Measurements from ENCODE around the gene HEG1.

HEG1 gene

GRCh38 chr3:124920718-124921117, 135.1 kb downstream of the HEG1 start:
- Histone ChIP-seq H4K20me1 (ENCODE audit: low read depth, low read length) (no peaks in the 10 kb centered on the region), H3K9me3 (ENCODE audit: insufficient read depth, low read length) (no peaks in the 10 kb centered on the region), H3F3A (ENCODE audit: insufficient read depth) (no peaks in the 10 kb centered on the region), H3K36me3 (ENCODE audit: low read length) (no peaks in the 10 kb centered on the region), H3K79me2 (ENCODE audit: insufficient read depth, low read length) (no peaks in the 10 kb centered on the region), H3K4me2 (ENCODE audit: low read depth, low read length, poor library complexity, severe bottlenecking) (no peak overlapping the region), H3K27ac (ENCODE audit: low read depth, low read length) (no peak overlapping the region), H2AFZ (ENCODE audit: low read depth, low read length, severe bottlenecking) (no peak overlapping the region), H3K4me3 (ENCODE audit: insufficient read depth, low read length, poor library complexity, severe bottlenecking) (no peak overlapping the region), H3K27me3 (ENCODE audit: low read length) (no peaks in the 10 kb centered on the region), H3K9me2 (replicated peaks; ENCODE audit: insufficient read depth, low read length) (no peaks in the 10 kb centered on the region), H3K9ac (ENCODE audit: low read length) (no peak overlapping the region)
- TF ChIP-seq EZH2phosphoT487 (conservative IDR thresholded peaks at IDR 0.05; ENCODE audit: low read length): no peak
- TF ChIP-seq CTCF (IDR thresholded peaks at IDR 0.05; ENCODE audit: insufficient read depth, low read length, poor library complexity, severe bottlenecking): no peak

- no peak for TF ChIP-seq CTCF (IDR thresholded peaks at IDR 0.05; ENCODE audit: insufficient read depth, low read length, poor library complexity, severe bottlenecking)
- no peak for TF ChIP-seq EZH2phosphoT487 (conservative IDR thresholded peaks at IDR 0.05; ENCODE audit: low read length)
- Histone ChIP-seq H4K20me1 (ENCODE audit: low read depth, low read length) (no peaks in the 10 kb centered on the region), H3K9me2 (replicated peaks; ENCODE audit: insufficient read depth, low read length) (no peaks in the 10 kb centered on the region), H3K27me3 (ENCODE audit: low read length) (no peaks in the 10 kb centered on the region), H3K79me2 (ENCODE audit: insufficient read depth, low read length) (no peaks in the 10 kb centered on the region), H3K9me3 (ENCODE audit: insufficient read depth, low read length) (no peaks in the 10 kb centered on the region), H3K27ac (ENCODE audit: low read depth, low read length) (no peak overlapping the region), H2AFZ (ENCODE audit: low read depth, low read length, severe bottlenecking) (no peak overlapping the region), H3F3A (ENCODE audit: insufficient read depth) (no peaks in the 10 kb centered on the region), H3K4me3 (ENCODE audit: insufficient read depth, low read length, poor library complexity, severe bottlenecking) (no peak overlapping the region), H3K4me2 (ENCODE audit: low read depth, low read length, poor library complexity, severe bottlenecking) (no peak overlapping the region), H3K9ac (ENCODE audit: low read length) (no peak overlapping the region), H3K36me3 (ENCODE audit: low read length) (no peaks in the 10 kb centered on the region)
Observed at GRCh38 chr3:124919756-124920155, 136.0 kb downstream of the HEG1 start.

- TF ChIP-seq EZH2phosphoT487 (conservative IDR thresholded peaks at IDR 0.05; ENCODE audit: low read length): no peak
- TF ChIP-seq CTCF (IDR thresholded peaks at IDR 0.05; ENCODE audit: insufficient read depth, low read length, poor library complexity, severe bottlenecking): no peak
- Histone ChIP-seq H3K36me3 (ENCODE audit: low read length) (no peaks in the 10 kb centered on the region), H3K9ac (ENCODE audit: low read length) (no peak overlapping the region), H3K9me3 (ENCODE audit: insufficient read depth, low read length) (no peaks in the 10 kb centered on the region), H3K79me2 (ENCODE audit: insufficient read depth, low read length) (no peaks in the 10 kb centered on the region), H3K4me3 (ENCODE audit: insufficient read depth, low read length, poor library complexity, severe bottlenecking) (no peak overlapping the region), H2AFZ (ENCODE audit: low read depth, low read length, severe bottlenecking) (no peak overlapping the region), H3K4me2 (ENCODE audit: low read depth, low read length, poor library complexity, severe bottlenecking) (no peak overlapping the region), H3K27me3 (ENCODE audit: low read length) (no peaks in the 10 kb centered on the region), H3K9me2 (replicated peaks; ENCODE audit: insufficient read depth, low read length) (no peaks in the 10 kb centered on the region), H4K20me1 (ENCODE audit: low read depth, low read length) (no peaks in the 10 kb centered on the region), H3F3A (ENCODE audit: insufficient read depth) (no peaks in the 10 kb centered on the region), H3K27ac (ENCODE audit: low read depth, low read length) (no peak overlapping the region)
Observed at GRCh38 chr3:124918524-124918923, 137.3 kb downstream of the HEG1 start.

Measured in SU-DHL-6 (cell line).